Tibial nerve (tissue), 4 donors: Measurements from ENCODE around the gene PDZD2. TPM values are rescaled to one million over a fixed set of nuclear protein-coding genes. Genes with fewer than 3 reads are reported as not detected.

ENCODE experiments used
- DNase-seq, 2 donors: peaks; one replicate each; pipeline ENCODE4 v3.0.0-alpha.2; 2019; ENCODE audit warnings: low spot score in 2 of 2
- H3K27ac ChIP-seq, 4 donors: fragments of 200-600 bp; sonication (generic) in 3 of 4; one replicate each; pipeline ENCODE4 v1.5.1; 2017 to 2019; ENCODE audit warnings: mild to moderate bottlenecking in 1 of 4
- H3K27me3 ChIP-seq, 2 donors: fragments of 200-600 bp; sonication (generic) in 1 of 2; one replicate each; pipeline versions ENCODE4 v1.5.1 to v1.6.0; 2017 to 2019
- H3K36me3 ChIP-seq, 3 donors: fragments of 200-600 bp; sonication (generic); one replicate each; pipeline ENCODE4 v1.5.1; 2018 to 2019
- H3K4me1 ChIP-seq, 4 donors: fragments of 200-600 bp; sonication (generic) in 3 of 4; one replicate each; pipeline ENCODE4 v1.5.1; 2017 to 2019
- H3K4me3 ChIP-seq, 4 donors: fragments of 200-600 bp; sonication (generic) in 3 of 4; one replicate each; pipeline ENCODE4 v1.5.1; 2017 to 2019; ENCODE audit warnings: mild to moderate bottlenecking in 1 of 4, moderate library complexity in 1 of 4
- H3K9me3 ChIP-seq, 4 donors: fragments of 200-600 bp; sonication (generic) in 3 of 4; one replicate each; pipeline ENCODE4 v1.5.1; 2017 to 2019
- EP300 ChIP-seq, 2 donors: sonication (generic); formaldehyde crosslinking; IDR thresholded peaks; one replicate each; pipeline ENCODE4 v1.6.1; 2017; ENCODE audit warnings: antibody characterized with exemption in 2 of 2, mild to moderate bottlenecking in 1 of 2
- POLR2A ChIP-seq, 2 donors: fragments of 450-650 bp; IDR thresholded peaks; one replicate each; pipeline ENCODE4 v1.6.1; 2017; ENCODE audit warnings: antibody characterized with exemption in 2 of 2, mild to moderate bottlenecking in 2 of 2, moderate library complexity in 2 of 2
- WGBS, 2 donors: methylation state at CpG; one replicate each; pipeline ENCODE4 v1.1.5; 2018; 5-methylcytosine and 5-hydroxymethylcytosine counted together
- total RNA-seq, 4 donors: library from RNA; depleted of rRNA; stranded (reverse); fragments of >200 nt; gene quantifications; one replicate each; pipeline ENCODE4 v1.1.0, GENCODE V29; 2016
- TF ChIP-seq, protein P1 (sequence below), 5 experiments: fragments of 200-600 bp in 3 of 5; fragments of 450-650 bp in 2 of 5; sonication (generic) in 3 of 5; IDR thresholded peaks; one replicate each; pipeline ENCODE4 v1.5.1; 2016 to 2019; ENCODE audit warnings: antibody characterized with exemption in 5 of 5, mild to moderate bottlenecking in 3 of 5, moderate library complexity in 2 of 5

Gene PDZD2
- total RNA-seq, 4 donors from 2014 or later = 102 to 153 (median 117) TPM

DNA sequence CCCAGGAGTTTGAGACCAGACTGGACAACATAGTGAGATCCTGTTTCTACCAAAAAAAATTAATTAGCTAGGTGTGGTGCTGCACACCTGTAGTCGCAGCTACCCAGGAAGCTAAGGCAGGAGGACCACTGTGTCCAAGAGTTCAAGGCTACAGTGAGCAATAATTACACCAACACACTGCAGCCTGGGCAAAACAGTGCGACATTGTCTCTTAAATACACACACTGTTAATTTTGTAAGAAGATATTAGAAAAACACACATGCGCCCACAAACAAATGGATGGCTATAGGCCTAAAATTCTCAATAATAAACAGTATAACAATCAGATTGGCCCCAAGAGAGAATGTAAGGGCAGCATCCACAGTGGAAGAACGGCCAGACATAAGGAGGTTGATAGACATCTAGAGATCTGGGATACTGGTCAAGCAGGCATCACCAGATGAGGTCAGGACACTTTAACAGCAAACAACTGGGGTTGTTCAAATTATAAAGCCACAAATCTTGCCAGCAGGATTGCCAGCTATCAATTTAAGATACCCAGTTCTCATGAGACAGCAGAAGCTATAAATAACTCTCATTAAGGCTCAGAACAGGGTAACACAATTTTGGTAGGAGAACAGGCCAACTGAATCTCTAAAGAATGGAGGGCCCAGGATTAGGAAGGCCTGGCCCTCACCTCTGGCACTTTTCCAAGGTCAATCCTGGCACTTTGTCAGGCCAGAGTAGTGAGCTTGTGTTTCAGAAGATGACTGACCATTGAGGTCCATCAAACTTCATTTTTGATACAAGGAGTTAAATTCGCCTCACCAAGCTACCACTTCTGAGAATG is 505.7 kb downstream of the PDZD2 start:
- Histone ChIP-seq H3K27ac (no peak overlapping the region), H3K4me3 (no peak overlapping the region), H3K9me3 (no peaks in the 10 kb centered on the region), H3K36me3 (peaks cover 0 to 15% (median 0%) of the 10 kb centered on the region in 3 donors), H3K4me1 (peaks cover 0 to 59% (median 24%) of the 10 kb centered on the region in 4 donors), H3K27me3 (no peaks in the 10 kb centered on the region)
- DNase-seq = no peak
- WGBS, 2 donors = 76% methylated on average over 5 of the region's 5 CpGs
- TF ChIP-seq POLR2A (IDR thresholded peaks at IDR 0.05) (no peak), EP300 (IDR thresholded peaks at IDR 0.05) (no peak)
- TF ChIP-seq, protein P1, sequence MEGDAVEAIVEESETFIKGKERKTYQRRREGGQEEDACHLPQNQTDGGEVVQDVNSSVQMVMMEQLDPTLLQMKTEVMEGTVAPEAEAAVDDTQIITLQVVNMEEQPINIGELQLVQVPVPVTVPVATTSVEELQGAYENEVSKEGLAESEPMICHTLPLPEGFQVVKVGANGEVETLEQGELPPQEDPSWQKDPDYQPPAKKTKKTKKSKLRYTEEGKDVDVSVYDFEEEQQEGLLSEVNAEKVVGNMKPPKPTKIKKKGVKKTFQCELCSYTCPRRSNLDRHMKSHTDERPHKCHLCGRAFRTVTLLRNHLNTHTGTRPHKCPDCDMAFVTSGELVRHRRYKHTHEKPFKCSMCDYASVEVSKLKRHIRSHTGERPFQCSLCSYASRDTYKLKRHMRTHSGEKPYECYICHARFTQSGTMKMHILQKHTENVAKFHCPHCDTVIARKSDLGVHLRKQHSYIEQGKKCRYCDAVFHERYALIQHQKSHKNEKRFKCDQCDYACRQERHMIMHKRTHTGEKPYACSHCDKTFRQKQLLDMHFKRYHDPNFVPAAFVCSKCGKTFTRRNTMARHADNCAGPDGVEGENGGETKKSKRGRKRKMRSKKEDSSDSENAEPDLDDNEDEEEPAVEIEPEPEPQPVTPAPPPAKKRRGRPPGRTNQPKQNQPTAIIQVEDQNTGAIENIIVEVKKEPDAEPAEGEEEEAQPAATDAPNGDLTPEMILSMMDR (IDR thresholded peaks at IDR 0.05) = no peak

DNA sequence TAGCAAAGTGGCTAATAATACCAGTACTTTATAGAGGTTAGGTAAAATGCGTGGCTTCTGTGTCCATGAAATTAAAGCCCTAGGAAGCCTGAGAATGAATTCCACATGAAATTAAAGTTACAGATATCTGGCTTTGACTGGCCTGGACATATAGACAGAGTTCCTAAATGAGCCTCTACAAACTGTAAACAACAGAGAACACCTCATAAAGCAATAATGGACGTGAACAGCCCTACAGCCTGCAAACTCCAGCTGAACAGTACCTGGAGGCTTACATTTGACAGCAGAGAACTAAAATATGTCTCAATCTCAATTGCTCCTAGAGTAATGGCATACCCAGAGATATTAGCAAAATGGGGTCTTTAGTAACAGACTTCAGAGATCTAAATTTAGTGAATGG is 506.4 kb downstream of the PDZD2 start:
- Histone ChIP-seq H3K9me3 (no peaks in the 10 kb centered on the region), H3K36me3 (peaks cover 0 to 15% (median 0%) of the 10 kb centered on the region in 3 donors), H3K27me3 (no peaks in the 10 kb centered on the region), H3K27ac (no peak overlapping the region), H3K4me3 (no peak overlapping the region), H3K4me1 (peaks cover 0 to 67% (median 24%) of the 10 kb centered on the region in 4 donors)
- TF ChIP-seq EP300 (IDR thresholded peaks at IDR 0.05) = no peak
- TF ChIP-seq, protein P1 (IDR thresholded peaks at IDR 0.05) = no peak
- DNase-seq = no peak
- 57 to 76% methylated on average over 2 of the region's 2 CpGs for WGBS, 2 donors

DNA sequence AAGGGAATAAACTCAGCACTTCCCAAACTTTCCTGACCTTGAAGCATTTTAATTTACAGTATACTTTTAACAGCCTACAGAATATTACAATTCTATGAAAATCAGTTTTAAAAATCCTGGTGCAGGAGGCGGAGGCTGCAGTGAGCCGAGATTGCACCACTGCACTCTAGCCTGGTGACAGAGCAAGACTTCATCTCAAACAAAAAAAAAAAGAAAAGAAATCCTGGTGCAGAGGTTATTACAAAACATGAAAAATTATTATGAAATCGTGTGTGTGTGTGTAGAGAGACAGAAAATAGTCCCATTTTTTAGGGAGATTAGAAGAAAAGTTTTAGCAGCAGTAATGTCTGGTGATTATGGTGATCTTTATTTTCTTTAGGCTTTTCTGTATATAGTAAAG is 508.3 kb downstream of the PDZD2 start:
- peaks cover 0 to 11% (median 0%) of the 10 kb centered on the region in 3 donors for H3K36me3 ChIP-seq
- TF ChIP-seq, protein P1 (IDR thresholded peaks at IDR 0.05) = no peak
- TF ChIP-seq EP300 (IDR thresholded peaks at IDR 0.05) = no peak
- TF ChIP-seq POLR2A (IDR thresholded peaks at IDR 0.05) = no peak
- no peak overlapping the region for H3K27ac ChIP-seq
- DNase-seq = no peak
- H3K4me3 ChIP-seq = no peak overlapping the region
- no peaks in the 10 kb centered on the region for H3K27me3 ChIP-seq
- H3K9me3 ChIP-seq = no peaks in the 10 kb centered on the region
- H3K4me1 ChIP-seq = peaks cover 0 to 86% (median 24%) of the 10 kb centered on the region in 4 donors
- 52 to 55% methylated on average over 3 of the region's 3 CpGs for WGBS, 2 donors

DNA sequence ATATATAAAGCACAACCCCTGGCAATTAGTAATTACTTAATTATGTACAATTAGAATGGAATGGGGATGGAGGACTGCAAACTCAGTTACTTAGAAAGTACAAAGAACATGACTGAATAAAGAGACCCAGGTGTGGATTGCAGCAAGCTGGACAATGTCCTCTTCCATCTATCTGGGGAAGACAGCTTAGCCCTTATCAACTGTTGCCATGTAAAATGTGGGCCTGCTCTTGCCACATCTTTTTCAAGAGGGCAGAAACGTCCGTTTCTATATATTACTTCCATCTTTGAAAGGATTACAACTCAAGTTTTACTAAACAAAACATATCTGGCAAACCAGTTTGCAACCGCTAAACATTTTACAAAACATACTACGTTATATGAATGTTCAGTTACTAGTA is 509.0 kb downstream of the PDZD2 start:
- H3K36me3 ChIP-seq = peaks cover 0 to 5% (median 0%) of the 10 kb centered on the region in 3 donors
- WGBS, 2 donors = 89 to 93% methylated on average over 4 of the region's 4 CpGs
- no peaks in the 10 kb centered on the region for H3K27me3 ChIP-seq
- H3K27ac ChIP-seq = no peak overlapping the region
- DNase-seq = no peak
- peaks cover 0 to 93% (median 24%) of the 10 kb centered on the region in 4 donors for H3K4me1 ChIP-seq
- TF ChIP-seq EP300 (IDR thresholded peaks at IDR 0.05) = no peak
- TF ChIP-seq, protein P1 (IDR thresholded peaks at IDR 0.05) = no peak
- no peak for TF ChIP-seq POLR2A (IDR thresholded peaks at IDR 0.05)
- H3K4me3 ChIP-seq = no peak overlapping the region
- H3K9me3 ChIP-seq = no peaks in the 10 kb centered on the region

DNA sequence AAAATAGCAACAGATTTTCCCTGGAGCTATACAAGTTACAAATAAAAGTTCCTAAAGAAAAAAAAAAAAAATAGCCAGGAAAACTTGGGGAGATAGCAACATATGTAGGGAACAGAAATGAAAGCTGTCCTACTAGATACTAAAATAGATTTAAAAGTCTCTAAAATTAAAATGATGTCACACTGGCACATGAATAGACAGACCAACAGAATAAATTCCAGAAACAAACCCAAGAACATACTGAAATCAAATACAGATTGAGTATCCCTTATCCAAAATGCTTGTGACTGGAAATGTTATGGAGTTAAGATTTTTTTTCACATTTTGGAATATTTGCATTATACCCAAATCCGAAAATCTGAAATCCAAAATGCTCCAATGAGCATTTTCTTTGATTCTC is 511.4 kb downstream of the PDZD2 start:
- H3K27ac ChIP-seq = no peak overlapping the region
- no peaks in the 10 kb centered on the region for H3K9me3 ChIP-seq
- DNase-seq = no peak
- H3K36me3 ChIP-seq = peaks cover 0 to 5% (median 0%) of the 10 kb centered on the region in 3 donors
- WGBS, 2 donors = 80 to 87% methylated on average over 1 of the region's 1 CpG
- TF ChIP-seq EP300 (IDR thresholded peaks at IDR 0.05) (no peak), POLR2A (IDR thresholded peaks at IDR 0.05) (no peak)
- TF ChIP-seq, protein P1 (IDR thresholded peaks at IDR 0.05) = no peak
- H3K27me3 ChIP-seq = no peaks in the 10 kb centered on the region
- H3K4me1 ChIP-seq = peaks cover 0 to 90% (median 25%) of the 10 kb centered on the region in 4 donors
- no peak overlapping the region for H3K4me3 ChIP-seq
